Prostate gland (tissue), 2 donors: ENCODE results near the gene SYCN.

Source experiments
- CTCF ChIP-seq, 4 experiments: fragments of 200-600 bp in 2 of 4; fragments of 450-650 bp in 2 of 4; sonication (generic) in 2 of 4; IDR thresholded peaks; 1 replicate in 3 of 4; 2 replicates in 1 of 4; pipeline ENCODE4 v1.5.1; 2016 to 2019; ENCODE audit warnings: antibody characterized with exemption in 4 of 4, mild to moderate bottlenecking in 2 of 4, moderate library complexity in 2 of 4
- POLR2AphosphoS5 ChIP-seq: sonication (generic); formaldehyde crosslinking; IDR thresholded peaks from one replicate; pipeline ENCODE4 v1.6.1; 2017; ENCODE audit warnings: antibody characterized with exemption

- TF ChIP-seq CTCF (IDR thresholded peaks at IDR 0.05) = no peak
- TF ChIP-seq POLR2AphosphoS5 = no peak
Observed at GRCh38 chr19:39196320-39196719, 7.7 kb downstream of the SYCN start.
